GM10847 (cell line): Measurements from ENCODE around the gene RFX3.
A peak's percentile ranks its signal among the peaks of the same experiment; 100 is the strongest.

Experiments
- POLR2A ChIP-seq: IDR thresholded peaks from 2 replicates; pipeline ENCODE4 v1.6.1; 2011; ENCODE audit not compliant: insufficient read length; ENCODE audit errors: extremely low read depth

The RFX3 gene

GRCh38 chr9:3525836-3526164, at the start of gene RFX3:
RFX3 (minus strand) TSS chr9:3526001; CDS start chr9:3395588, 130,413 bp downstream.
- no peak for TF ChIP-seq POLR2A

DNA sequence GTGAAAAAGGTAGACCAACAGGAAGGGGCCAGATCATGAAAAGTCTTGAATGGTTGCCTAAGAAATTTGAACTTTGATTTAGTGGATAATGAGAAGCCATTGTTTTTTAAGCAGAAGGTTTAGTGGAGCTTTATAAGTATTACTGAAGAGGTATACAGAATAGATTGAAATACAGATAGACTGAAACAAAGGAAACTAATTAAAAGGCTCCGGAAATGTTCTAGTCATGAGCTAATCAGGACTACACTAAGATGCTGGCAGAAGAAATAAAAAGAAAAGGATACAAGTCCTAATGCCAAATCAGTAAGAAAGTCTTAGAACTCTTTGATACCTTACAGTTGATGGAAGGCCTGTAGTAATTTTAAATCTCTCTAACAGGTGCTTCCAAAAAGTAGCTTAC, 45.7 kb upstream of the RFX3 start:
- no peak for TF ChIP-seq POLR2A

DNA sequence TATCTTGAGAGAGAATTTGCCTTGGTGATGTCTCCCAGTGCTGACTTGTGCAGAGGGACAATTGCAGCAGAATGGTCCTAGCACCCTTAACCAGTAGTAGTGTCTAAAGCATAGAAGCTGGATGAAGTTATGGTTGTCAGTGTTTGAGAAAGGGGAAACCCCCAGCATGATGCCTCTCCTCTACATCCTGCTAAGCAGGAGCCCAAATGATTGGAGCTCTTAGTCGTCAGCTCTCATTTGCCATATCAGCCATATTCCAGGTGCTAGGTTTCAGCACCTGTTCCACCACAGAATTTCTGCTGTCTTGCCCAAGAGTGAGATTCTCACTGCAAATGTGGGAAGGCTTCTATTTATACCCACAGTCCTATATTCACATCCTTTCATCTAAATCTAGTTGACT, 43.7 kb upstream of the RFX3 start:
- TF ChIP-seq POLR2A: no peak

DNA sequence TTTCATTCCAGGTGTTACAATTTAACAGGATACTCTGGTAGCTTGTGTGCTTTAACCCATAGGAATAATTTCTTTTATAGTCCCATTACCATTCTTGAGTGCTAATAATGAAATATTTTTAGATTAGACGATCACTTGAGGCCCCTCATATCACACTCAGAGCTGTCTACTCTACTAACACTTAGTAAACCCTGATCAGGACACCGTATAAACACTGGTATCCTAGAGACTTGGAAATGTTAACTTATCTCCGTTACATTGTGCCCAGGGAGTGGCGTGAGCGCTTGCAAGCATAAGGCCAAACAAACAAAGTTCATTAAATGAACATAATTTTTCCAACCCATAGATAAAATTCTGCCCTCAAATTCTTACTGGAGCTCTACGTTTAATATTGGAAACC, 42.2 kb upstream of the RFX3 start:
- no peak for TF ChIP-seq POLR2A

- TF ChIP-seq POLR2A: no peak
Observed at GRCh38 chr9:3553076-3553765, 27.4 kb upstream of the RFX3 start.

GRCh38 chr9:3549225-3549624, 23.4 kb upstream of the RFX3 start:
- no peak for TF ChIP-seq POLR2A

- TF ChIP-seq POLR2A: no peak
Observed at GRCh38 chr9:3548648-3549047, 22.8 kb upstream of the RFX3 start.

DNA sequence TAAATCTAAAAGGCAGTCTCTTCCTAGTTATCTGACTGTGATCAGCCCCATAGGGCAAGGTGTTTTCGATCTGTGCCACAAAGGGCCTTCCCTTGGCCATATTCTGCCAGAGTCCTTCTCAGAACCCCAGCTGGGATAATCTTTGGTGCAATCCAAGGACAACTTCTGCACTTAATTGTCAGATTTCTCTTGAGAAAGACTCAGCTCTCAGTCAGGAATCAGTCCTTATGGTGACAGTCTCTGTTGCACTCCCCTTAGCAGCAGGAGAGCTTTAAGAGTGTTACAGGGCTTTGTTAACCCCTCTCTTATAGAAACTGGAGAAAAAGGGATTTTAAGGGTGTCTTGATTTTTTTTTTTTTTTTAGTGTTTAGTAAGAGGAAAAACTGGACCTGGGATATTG, 15.4 kb upstream of the RFX3 start:
- TF ChIP-seq POLR2A: no peak

- TF ChIP-seq POLR2A: no peak
Observed at GRCh38 chr9:3534614-3535404, 9.0 kb upstream of the RFX3 start.

DNA sequence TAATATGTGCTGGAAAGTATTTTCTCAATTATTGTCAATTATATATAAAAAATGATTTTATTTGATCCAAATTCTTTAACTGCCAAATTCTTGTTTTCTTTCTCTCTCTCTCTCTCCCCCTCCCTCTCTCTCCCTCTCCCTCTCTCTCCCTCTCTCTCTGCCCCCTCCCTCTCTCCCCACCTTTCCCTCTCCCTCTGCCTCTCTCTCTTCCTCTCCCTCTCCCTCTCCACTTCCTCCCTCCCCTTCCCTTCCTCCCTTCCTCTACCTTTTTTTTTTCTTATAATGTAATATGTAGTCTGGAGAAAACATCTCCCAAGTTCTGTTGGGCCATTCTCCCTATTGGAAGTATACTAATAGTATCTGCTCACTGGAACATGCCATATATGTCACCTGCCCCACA, 6.4 kb upstream of the RFX3 start:
- TF ChIP-seq POLR2A: no peak

DNA sequence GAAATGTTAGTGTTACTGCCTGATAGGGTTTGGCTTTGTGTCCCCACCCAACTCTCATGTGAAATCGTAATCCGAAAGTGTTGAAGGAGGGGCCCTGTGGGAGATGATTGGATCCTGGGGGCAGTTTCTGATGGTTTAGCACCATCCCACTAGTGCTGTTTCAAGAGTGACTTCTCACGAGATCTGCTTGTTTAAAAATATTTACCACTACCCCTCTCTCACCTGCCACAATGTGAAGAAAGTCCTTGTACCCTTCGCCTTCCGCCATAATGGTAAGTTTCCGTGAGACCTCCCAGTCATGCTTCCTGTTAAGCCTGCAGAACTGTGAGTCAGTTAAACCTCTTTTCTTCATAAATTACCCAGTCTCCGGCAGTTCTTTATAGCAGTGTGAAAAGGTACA, 2.6 kb upstream of the RFX3 start:
- TF ChIP-seq POLR2A: no peak

- TF ChIP-seq POLR2A: no peak
Observed at GRCh38 chr9:3526997-3527940, 1.5 kb upstream of the RFX3 start.

- peak; percentile 63 for TF ChIP-seq POLR2A
Observed at GRCh38 chr9:3526165-3526996, 580 bp upstream of the RFX3 start.

- no peak for TF ChIP-seq POLR2A
Observed at GRCh38 chr9:3525096-3525835, 535 bp downstream of the RFX3 start.
